Measurements from ENCODE around the gene BOC.

The BOC gene

GRCh38 chr3:113272385-113272779 is 61.0 kb downstream of the BOC start:
- DNase-seq, result no peak

DNA sequence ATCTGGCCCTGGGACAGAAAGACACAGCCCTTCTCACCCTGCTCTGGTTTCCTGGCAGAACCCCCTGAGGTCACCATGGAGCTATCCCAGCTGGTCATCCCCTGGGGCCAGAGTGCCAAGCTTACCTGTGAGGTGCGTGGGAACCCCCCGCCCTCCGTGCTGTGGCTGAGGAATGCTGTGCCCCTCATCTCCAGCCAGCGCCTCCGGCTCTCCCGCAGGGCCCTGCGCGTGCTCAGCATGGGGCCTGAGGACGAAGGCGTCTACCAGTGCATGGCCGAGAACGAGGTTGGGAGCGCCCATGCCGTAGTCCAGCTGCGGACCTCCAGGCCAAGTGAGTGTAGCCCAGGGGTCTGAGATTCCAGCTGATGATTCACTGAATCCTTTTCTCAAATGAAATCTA is 61.7 kb downstream of the BOC start:
- no peak for DNase-seq

GRCh38 chr3:113273604-113274378 is 62.4 kb downstream of the BOC start:
- no peak for DNase-seq

DNA sequence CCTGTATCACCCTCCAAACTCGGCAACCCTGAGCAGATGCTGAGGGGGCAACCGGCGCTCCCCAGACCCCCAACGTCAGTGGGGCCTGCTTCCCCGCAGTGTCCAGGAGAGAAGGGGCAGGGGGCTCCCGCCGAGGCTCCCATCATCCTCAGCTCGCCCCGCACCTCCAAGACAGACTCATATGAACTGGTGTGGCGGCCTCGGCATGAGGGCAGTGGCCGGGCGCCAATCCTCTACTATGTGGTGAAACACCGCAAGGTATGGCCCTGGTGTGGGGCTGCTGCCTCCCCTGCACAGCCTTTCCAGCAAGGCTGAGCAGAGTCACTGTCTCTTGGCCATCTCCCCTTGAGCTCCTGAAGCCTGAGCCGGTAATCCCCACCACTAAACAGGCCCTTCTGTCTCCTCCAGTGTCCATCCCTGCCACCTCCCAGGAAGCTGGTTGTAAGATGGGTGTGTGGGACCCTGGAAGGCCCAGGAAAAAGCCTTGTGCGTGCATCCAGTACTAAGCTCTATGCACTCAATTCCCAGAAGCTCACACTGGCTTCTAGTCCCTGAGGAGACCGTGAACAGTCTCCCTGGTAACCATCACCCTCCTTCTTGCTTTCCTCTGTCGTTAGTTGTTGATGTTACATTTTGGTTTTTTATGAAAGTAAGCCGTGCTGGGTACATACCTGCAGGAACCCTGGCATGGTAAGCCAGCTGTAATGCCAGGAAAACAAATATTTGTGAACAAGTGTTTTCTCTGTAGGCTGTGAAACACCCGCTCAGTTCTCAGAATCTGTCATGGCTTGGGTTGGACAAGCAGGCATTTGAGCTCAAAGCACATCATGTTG is 63.3 kb downstream of the BOC start:
- no peak for DNase-seq

DNA sequence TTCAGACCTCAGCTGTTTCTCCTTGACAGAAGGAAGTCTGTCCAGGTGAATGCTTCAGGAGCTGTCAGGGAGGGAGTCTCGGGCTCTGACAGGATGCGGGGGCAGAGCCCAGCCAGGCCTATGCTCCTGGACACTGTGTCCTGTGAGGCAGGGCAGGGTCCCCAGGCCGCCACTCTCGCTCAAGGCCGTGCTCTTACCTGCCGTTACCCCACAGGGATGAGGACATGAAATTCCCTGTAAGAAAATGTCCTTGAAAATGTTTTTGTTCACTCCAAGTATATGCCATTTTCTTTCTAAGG is 63.9 kb downstream of the BOC start:
- no peak for DNase-seq

- no peak for DNase-seq
Measured at GRCh38 chr3:113275583-113275928, 64.2 kb downstream of the BOC start.

- no peak for DNase-seq
Measured at GRCh38 chr3:113275929-113276750, 64.8 kb downstream of the BOC start.

- no peak for DNase-seq
Measured at GRCh38 chr3:113276751-113277080, 65.4 kb downstream of the BOC start.

- no peak for DNase-seq
Measured at GRCh38 chr3:113277414-113277813, 66.1 kb downstream of the BOC start.

GRCh38 chr3:113277941-113278598 is 66.7 kb downstream of the BOC start:
- no peak for DNase-seq

- DNase-seq, result no peak
Measured at GRCh38 chr3:113278599-113278955, 67.2 kb downstream of the BOC start.

DNA sequence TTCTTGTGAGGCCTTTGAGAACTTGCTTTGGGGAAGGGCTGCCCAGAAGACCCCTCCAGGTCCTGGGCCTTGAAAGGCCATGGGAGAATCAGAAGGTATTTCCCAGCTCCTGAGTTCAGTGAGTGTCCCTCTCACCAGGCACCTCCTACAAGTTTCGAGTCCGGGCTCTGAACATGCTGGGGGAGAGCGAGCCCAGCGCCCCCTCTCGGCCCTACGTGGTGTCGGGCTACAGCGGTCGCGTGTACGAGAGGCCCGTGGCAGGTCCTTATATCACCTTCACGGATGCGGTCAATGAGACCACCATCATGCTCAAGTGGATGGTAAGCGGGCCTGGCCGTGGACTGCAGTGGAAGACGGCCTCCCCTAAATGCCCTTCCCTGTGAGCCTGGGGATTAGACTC is 68.3 kb downstream of the BOC start:
- no peak for DNase-seq

DNA sequence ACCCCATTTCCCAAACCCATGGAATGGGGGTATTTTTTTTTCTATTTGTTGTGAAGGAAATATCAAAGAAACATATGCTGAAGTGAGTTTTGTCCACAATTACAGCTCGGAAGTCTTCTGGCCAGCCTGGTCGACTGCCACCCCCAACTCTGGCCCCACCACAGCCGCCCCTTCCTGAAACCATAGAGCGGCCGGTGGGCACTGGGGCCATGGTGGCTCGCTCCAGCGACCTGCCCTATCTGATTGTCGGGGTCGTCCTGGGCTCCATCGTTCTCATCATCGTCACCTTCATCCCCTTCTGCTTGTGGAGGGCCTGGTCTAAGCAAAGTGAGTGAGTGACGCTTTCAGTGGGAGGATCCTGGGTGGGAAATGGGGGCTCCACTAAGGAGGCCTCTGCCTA is 71.9 kb downstream of the BOC start:
- DNase-seq, result no peak

- no peak for DNase-seq
Measured at GRCh38 chr3:113284453-113285050, 73.2 kb downstream of the BOC start.

DNA sequence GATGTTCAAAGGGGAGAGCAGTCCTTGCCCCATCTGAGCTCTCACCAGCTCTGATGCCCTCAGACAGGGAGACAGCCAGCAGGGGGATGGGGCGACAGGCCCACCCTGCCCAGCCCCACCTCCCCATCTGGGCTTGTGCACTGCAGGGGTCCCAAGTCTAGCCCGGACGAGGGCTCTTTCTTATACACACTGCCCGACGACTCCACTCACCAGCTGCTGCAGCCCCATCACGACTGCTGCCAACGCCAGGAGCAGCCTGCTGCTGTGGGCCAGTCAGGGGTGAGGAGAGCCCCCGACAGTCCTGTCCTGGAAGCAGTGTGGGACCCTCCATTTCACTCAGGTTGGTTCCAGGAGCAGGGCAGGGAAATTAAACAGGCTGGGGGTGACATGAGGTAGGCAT is 73.9 kb downstream of the BOC start:
- no peak for DNase-seq

DNA sequence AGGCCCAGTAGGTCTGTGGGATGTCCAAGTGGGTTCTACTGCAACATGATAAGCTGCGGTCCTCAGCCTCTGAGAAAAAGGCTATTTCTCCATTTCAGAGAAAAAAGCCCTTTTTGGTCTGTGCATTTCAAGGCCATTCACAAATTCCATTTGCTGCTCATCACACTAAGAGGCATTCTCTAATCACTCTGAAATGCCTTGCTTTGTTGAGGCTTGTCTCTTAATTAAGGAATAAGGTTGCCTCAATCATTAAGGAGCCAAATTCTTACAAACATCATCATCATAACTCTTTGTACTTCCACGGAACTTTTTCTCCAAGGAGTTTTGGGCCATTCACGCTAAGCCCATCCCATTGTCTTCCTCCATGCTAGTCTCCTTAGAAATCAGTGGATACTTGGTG is 74.4 kb downstream of the BOC start:
- no peak for DNase-seq

- no peak for DNase-seq
Measured at GRCh38 chr3:113286524-113286923, 75.2 kb downstream of the BOC start.

DNA sequence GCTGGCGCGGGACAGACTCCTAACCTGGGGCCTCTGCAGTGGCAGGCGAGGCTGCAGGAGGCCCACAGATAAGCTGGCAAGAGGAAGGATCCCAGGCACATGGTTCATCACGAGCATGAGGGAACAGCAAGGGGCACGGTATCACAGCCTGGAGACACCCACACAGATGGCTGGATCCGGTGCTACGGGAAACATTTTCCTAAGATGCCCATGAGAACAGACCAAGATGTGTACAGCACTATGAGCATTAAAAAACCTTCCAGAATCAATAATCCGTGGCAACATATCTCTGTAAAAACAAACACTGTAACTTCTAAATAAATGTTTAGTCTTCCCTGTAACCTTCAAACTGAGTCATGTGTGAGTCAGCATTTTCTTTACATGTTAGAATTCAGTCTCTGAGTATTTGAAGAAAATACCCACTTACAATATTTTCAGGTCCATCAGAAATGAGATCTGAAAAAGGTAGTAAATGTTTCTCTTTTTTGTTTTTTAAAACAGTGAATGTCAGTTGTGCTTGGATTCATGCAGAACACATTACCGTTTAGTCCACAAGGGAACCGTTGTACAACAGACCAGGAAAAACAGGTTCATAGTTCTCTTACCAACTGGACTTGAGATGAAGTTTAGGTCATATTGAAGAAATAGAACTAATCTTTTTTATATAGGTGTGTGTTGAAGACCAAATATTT is 75.9 kb downstream of the BOC start:
- DNase-seq, result no peak

- DNase-seq, result no peak
Measured at GRCh38 chr3:113287803-113288648, 76.7 kb downstream of the BOC start.

DNA sequence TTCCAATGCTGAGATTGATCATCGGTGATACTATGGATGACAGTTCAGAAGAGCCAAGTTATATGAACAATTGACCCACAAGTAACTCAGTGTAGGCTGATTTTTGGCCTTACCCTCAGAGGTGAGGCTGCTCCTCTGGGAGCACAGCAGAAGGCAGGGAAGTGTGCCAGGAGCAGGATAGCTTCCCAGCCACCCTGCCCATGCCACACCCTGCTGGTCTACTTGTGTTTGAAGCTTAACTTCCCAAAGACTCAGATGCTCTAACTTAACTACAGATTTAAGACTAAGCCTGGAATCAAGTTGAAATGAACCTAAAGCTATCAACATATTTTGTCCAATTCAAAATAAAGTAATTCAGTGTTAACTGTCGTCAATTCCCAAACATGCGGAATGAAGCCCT is 77.5 kb downstream of the BOC start:
- no peak for DNase-seq

GRCh38 chr3:113291572-113291971 is 80.2 kb downstream of the BOC start:
- no peak for DNase-seq

Measured in activated gamma-delta T cell (primary cell).